PFSK-1 (cell line): ENCODE results near the gene PRKCE.

Experiments used
- FOXP2 ChIP-seq: optimal IDR thresholded peaks from 2 replicates; pipeline ENCODE3; 2011; ENCODE audit warnings: borderline replicate concordance, control low read depth, inconsistent platforms; ENCODE audit not compliant: insufficient read depth; ENCODE audit errors: extremely low read length, extremely low read depth
- POLR2AphosphoS5 ChIP-seq: IDR thresholded peaks from 2 replicates; pipeline ENCODE4 v1.6.1; 2012; ENCODE audit warnings: low read depth, mild to moderate bottlenecking, control low read depth, low read length, moderate library complexity
- REST ChIP-seq, 2 experiments: IDR thresholded peaks; 2 replicates each; pipeline versions ENCODE4 v1.6.1 to v1.8.0; 2011 to 2012; ENCODE audit warnings: low read depth in 2 of 2, low read length in 2 of 2, control low read depth in 1 of 2, inconsistent platforms in 1 of 2, mild to moderate bottlenecking in 1 of 2, moderate library complexity in 1 of 2; ENCODE audit not compliant: insufficient read depth in 1 of 2
- SIN3A ChIP-seq: IDR thresholded peaks from 2 replicates; pipeline ENCODE4 v1.6.1; 2012; ENCODE audit warnings: mild to moderate bottlenecking, low read length, moderate library complexity, borderline replicate concordance; ENCODE audit not compliant: insufficient read depth
- TAF1 ChIP-seq: IDR thresholded peaks from 2 replicates; pipeline ENCODE4 v1.6.1; 2012; ENCODE audit warnings: low read length, control low read depth, borderline replicate concordance; ENCODE audit not compliant: insufficient read depth

The PRKCE gene

GRCh38 chr2:46180189-46180588 is 528.7 kb downstream of the PRKCE start:
- no peak for TF ChIP-seq FOXP2
- TF ChIP-seq REST (IDR thresholded peaks at IDR 0.05; ENCODE audit: insufficient read depth in 1 of 2, low read depth in 2 of 2, low read length in 2 of 2) = no peak
- no peak for TF ChIP-seq POLR2AphosphoS5
- no peak for TF ChIP-seq TAF1
- TF ChIP-seq SIN3A = no peak

GRCh38 chr2:46181306-46181705 is 529.8 kb downstream of the PRKCE start:
- TF ChIP-seq REST (IDR thresholded peaks at IDR 0.05; ENCODE audit: insufficient read depth in 1 of 2, low read depth in 2 of 2, low read length in 2 of 2) = no peak
- no peak for TF ChIP-seq TAF1
- no peak for TF ChIP-seq FOXP2
- TF ChIP-seq SIN3A = no peak
- no peak for TF ChIP-seq POLR2AphosphoS5

DNA sequence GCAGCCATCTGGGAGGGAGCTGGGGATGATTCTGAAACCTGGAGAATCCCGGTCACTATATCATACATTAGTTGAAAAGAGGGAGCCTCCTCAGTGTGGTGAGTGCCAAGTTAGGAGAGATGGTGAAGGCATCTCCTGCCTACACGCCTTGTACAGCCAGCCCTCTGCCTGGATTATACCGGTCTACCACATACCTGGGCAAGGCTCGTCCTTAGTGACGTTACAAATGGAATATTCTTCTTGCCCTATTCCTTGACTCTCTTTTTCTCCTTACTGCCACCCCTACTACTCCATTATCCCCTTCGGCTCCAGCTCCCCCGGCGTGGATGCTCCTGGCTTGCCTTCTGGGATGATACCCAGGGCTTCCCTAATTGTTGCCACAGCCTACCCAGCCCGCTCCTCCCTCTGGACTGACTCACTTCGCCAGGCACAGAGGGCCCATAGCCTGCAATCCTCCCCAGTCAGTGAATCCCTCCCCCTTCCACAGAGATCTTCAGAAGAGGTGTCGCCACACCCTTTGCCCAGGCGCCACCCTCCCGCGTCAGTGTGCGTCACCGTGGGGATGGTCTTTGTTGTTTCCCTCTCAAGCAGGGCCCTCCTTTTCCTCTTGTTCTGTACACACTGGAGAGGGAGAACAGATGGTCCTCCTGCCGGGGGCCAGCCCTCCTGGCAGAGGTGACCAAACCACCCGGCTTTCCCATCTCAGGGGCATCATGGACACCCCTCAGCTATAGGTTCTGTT is 530.5 kb downstream of the PRKCE start:
- TF ChIP-seq FOXP2 = no peak
- TF ChIP-seq TAF1 = no peak
- TF ChIP-seq POLR2AphosphoS5 = no peak
- TF ChIP-seq SIN3A = no peak
- no peak for TF ChIP-seq REST (IDR thresholded peaks at IDR 0.05; ENCODE audit: insufficient read depth in 1 of 2, low read depth in 2 of 2, low read length in 2 of 2)

DNA sequence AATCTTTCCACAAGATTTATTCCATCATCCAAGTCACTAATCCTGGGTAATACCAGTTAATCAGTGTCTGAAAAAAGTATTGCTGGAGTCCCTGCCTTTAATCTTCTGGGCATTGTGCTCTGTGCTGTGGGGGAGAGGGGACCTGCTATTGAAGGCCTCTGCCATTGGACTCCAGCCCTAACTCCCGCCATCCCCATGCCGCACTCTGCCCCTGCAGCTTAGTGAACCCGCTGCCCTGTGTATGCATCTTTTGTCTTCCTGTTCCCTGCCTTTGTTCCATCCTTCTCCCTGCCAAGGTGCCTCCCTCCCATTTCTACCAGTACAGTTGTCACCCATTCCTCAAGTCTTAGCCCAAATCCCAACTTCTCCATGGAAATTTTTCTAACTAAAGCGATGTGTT is 532.0 kb downstream of the PRKCE start:
- TF ChIP-seq POLR2AphosphoS5 = no peak

DNA sequence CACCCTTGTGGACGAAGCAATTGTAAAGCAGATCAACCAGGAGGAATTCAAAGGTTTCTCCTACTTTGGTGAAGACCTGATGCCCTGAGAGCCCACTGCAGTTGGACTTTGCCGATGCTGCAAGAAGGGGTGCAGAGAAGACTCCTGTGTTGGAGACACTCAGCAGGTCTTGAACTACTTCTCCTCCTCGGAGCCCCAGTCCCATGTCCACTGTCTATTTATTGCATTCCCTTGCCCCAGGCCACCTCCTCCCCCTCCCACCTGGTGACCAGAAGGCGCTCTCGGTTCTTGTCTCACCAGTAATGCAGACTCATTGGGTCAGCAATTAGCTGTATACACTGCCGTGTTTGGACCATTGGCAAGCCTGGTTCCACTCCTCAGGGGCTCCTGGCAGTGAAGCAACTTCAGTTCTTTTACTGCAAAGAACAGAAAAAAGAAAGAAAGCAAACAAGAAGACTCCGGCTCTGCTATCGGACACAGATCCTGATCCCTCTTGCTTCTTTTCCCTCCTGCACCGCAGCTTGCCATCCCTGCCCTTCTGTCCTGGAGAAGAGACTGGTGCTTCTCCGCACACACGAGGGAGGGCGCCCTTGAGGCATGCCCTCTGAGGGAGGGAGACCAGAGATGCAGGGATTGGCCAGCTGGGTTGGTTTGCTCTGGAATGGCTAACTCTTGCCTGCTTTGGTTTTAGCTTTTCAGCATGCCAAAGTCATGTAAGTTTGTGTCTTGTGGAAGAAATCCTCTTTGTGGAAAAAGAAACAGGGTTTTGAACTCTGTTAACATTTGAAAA is 533.5 kb downstream of the PRKCE start:
- TF ChIP-seq TAF1 (no peak), REST (IDR thresholded peaks at IDR 0.05; ENCODE audit: insufficient read depth in 1 of 2, low read depth in 2 of 2, low read length in 2 of 2) (no peak), FOXP2 (no peak), SIN3A (no peak), POLR2AphosphoS5 (no peak)
